ENCODE results near the gene CDKL5. TPM values are rescaled to one million over a fixed set of nuclear protein-coding genes. Genes with fewer than 3 reads are reported as not detected.
A peak's percentile ranks its signal among the peaks of the same experiment; 100 is the strongest.

The CDKL5 gene
- total and polyA plus RNA-seq, 10 donors = 0.24 to 10.6 (median 7.0) TPM

GRCh38 chrX:18668071-18668835 lies 242.8 kb downstream of the CDKL5 start:
- peaks cover 0 to 6% (median 0%) of the 10 kb centered on the region in 6 donors for H3K4me1 ChIP-seq
- H3K9me3 ChIP-seq = no peaks in the 10 kb centered on the region
- peak overlapping the region in 4 of 8 donors; percentile 17 to 58 (median 48) for H3K27ac ChIP-seq
- WGBS, 5 donors = 31 to 59% (median 45%) methylated on average over 15 of the region's 15 CpGs
- no peak for TF ChIP-seq POLR2A (IDR thresholded peaks at IDR 0.05)
- no peak for TF ChIP-seq POLR2AphosphoS5 (IDR thresholded peaks at IDR 0.05)
- no peak for TF ChIP-seq CTCF (IDR thresholded peaks at IDR 0.05 in 8 of 11, conservative IDR thresholded peaks at IDR 0.05 in 3 of 11)
- no peaks in the 10 kb centered on the region for H3K36me3 ChIP-seq
- no peak for DNase-seq
- no peak overlapping the region for H3K4me3 ChIP-seq
- intact Hi-C loops (cut with DNase I; ENCODE audit: low total_unique reads) = no loop called here
- no peaks in the 10 kb centered on the region for H3K27me3 ChIP-seq (replicated peaks in 1 of 7)

- TF ChIP-seq POLR2A (IDR thresholded peaks at IDR 0.05) = no peak
- TF ChIP-seq POLR2AphosphoS5 (IDR thresholded peaks at IDR 0.05) = no peak
- no peak for TF ChIP-seq CTCF (IDR thresholded peaks at IDR 0.05 in 8 of 11, conservative IDR thresholded peaks at IDR 0.05 in 3 of 11)
- Histone ChIP-seq H3K27me3 (replicated peaks in 1 of 7) (no peaks in the 10 kb centered on the region), H3K36me3 (no peaks in the 10 kb centered on the region), H3K9me3 (no peaks in the 10 kb centered on the region), H3K27ac (no peak within 1 kb of the TSS), H3K4me3 (no peak within 1 kb of the TSS), H3K4me1 (peaks cover 0 to 13% (median 2%) of the 10 kb centered on the region in 6 donors)
- DNase-seq = no peak
- 86 to 94% (median 90%) methylated on average over 7 to 10 of the region's 10 CpGs for WGBS, 5 donors
- intact Hi-C loops (cut with DNase I; ENCODE audit: low total_unique reads) = no loop called here
Measured at GRCh38 chrX:18672008-18672407, 246.6 kb downstream of the CDKL5 start, which contains the start of gene RS1. Gene RS1, minus strand, starts transcription at chrX:18672108. Its CDS starts 40 bp downstream, at chrX:18672068.

- Histone ChIP-seq H3K4me3 (peak overlapping the region; percentile 35 to 78 (median 50)), H3K27ac (peak overlapping the region; percentile 1 to 95 (median 91)), H3K27me3 (replicated peaks in 1 of 7) (no peaks in the 10 kb centered on the region), H3K4me1 (peaks cover 0 to 7% (median 2%) of the 10 kb centered on the region in 6 donors), H3K36me3 (no peaks in the 10 kb centered on the region), H3K9me3 (no peaks in the 10 kb centered on the region)
- peak; percentile 86 for DNase-seq
- intact Hi-C loops (cut with DNase I; ENCODE audit: low total_unique reads) = no loop called here
- TF ChIP-seq POLR2A (IDR thresholded peaks at IDR 0.05) = no peak
- TF ChIP-seq POLR2AphosphoS5 (IDR thresholded peaks at IDR 0.05) = no peak
- no peak for TF ChIP-seq CTCF (IDR thresholded peaks at IDR 0.05 in 8 of 11, conservative IDR thresholded peaks at IDR 0.05 in 3 of 11)
- WGBS, 5 donors = 0 to 29% (median 1%) methylated on average over 13 to 19 of the region's 19 CpGs
Measured at GRCh38 chrX:18674417-18674787, 249.0 kb downstream of the CDKL5 start.

Data from spleen (tissue), 11 donors.